Endothelial cell of umbilical vein (primary cell): ENCODE results near the gene CEACAM7. TPM values are rescaled to one million over a fixed set of nuclear protein-coding genes. Genes with fewer than 3 reads are reported as not detected.

Source experiments
- BruUV-seq: library from RNA; stranded (reverse); fragments of 400-500 nt; replicated peaks from 2 replicates; lab custom pipeline; 2021; lab: Mats Ljungman, UMichigan
- CTCF ChIA-PET: fragments of 300-600, 350-600 bp; sonication (Branson Sonifier 250); formaldehyde crosslinking; loops from one replicate; lab custom pipeline; 2021; ENCODE audit warnings: antibody characterized with exemption, inconsistent platforms; lab: Charles Lee
- POLR2A ChIA-PET: fragments of 300-600, 350-600 bp; sonication (Branson Sonifier 250); formaldehyde crosslinking; loops from one replicate; lab custom pipeline; 2021; ENCODE audit warnings: antibody characterized with exemption, inconsistent platforms; lab: Charles Lee
- DNase-seq: peaks from one replicate; pipeline ENCODE4 v3.0.0-alpha.2; 2011; ENCODE audit warnings: low read depth, low spot score
- FAIRE-seq: peaks from 2 replicates; lab custom pipeline; 2011; peaks lifted over from hg19 to GRCh38; lab: Jason Lieb, UNC
- H2AFZ ChIP-seq: 2 replicates; pipeline ENCODE4 v1.6.0; 2012; ENCODE audit warnings: low read depth, low read length, control low read depth, inconsistent platforms
- H3K27ac ChIP-seq: 2 replicates; pipeline ENCODE4 v1.5.1; 2011; ENCODE audit warnings: low read depth, mild to moderate bottlenecking, control low read depth, low read length, moderate library complexity; ENCODE audit not compliant: insufficient read depth
- H3K27me3 ChIP-seq, 2 experiments: 2 replicates each; pipeline versions ENCODE4 v1.6.0 to v1.6.1; 2011; ENCODE audit warnings: low read length in 2 of 2, mixed read lengths in 1 of 2; ENCODE audit not compliant: control insufficient read depth in 2 of 2, insufficient read depth in 2 of 2
- H3K36me3 ChIP-seq, 2 experiments: 2 replicates in 1 of 2; 3 replicates in 1 of 2; pipeline ENCODE4 v1.5.1; 2011; ENCODE audit warnings: low read length in 2 of 2, mild to moderate bottlenecking in 1 of 2, moderate library complexity in 1 of 2; ENCODE audit not compliant: control insufficient read depth in 2 of 2, insufficient read depth in 2 of 2; ENCODE audit errors: extremely low read depth in 1 of 2
- H3K4me1 ChIP-seq: 3 replicates; pipeline ENCODE4 v1.5.1; 2011; ENCODE audit warnings: mild to moderate bottlenecking, low read length; ENCODE audit not compliant: control insufficient read depth, insufficient read depth; ENCODE audit errors: extremely low read depth
- H3K4me2 ChIP-seq: 2 replicates; pipeline ENCODE4 v1.6.1; 2011; ENCODE audit warnings: low read length, control low read depth, mixed read lengths; ENCODE audit not compliant: insufficient read depth
- H3K4me3 ChIP-seq, 3 experiments: fragments of 200-600 bp in 1 of 3; sonication (generic), shearing (Covaris generic) in 1 of 3; replicated peaks in 1 of 3; 2 replicates each; pipeline ENCODE4 v1.5.1; 2011 to 2016; ENCODE audit warnings: control low read depth in 3 of 3, low read length in 3 of 3, mild to moderate bottlenecking in 2 of 3, inconsistent platforms in 1 of 3, low read depth in 1 of 3, moderate library complexity in 1 of 3; ENCODE audit not compliant: insufficient read depth in 1 of 3
- H3K79me2 ChIP-seq: 2 replicates; pipeline ENCODE4 v1.6.0; 2012; ENCODE audit warnings: low read length, inconsistent platforms; ENCODE audit not compliant: control insufficient read depth, insufficient read depth
- H3K9ac ChIP-seq: replicated peaks from 2 replicates; pipeline ENCODE3; 2011; ENCODE audit warnings: low read length, control low read depth; ENCODE audit not compliant: insufficient read depth; ENCODE audit errors: extremely low read depth
- H3K9me1 ChIP-seq: replicated peaks from 3 replicates; pipeline ENCODE4 v1.6.0; 2011; ENCODE audit warnings: mild to moderate bottlenecking, low read length; ENCODE audit not compliant: control insufficient read depth, insufficient read depth; ENCODE audit errors: extremely low read depth
- H3K9me3 ChIP-seq: replicated peaks from 2 replicates; pipeline ENCODE4 v1.5.1; 2012; ENCODE audit warnings: low read length, inconsistent platforms; ENCODE audit not compliant: control insufficient read depth, insufficient read depth
- H4K20me1 ChIP-seq: replicated peaks from 2 replicates; pipeline ENCODE3; 2011; ENCODE audit warnings: mild to moderate bottlenecking, low read length; ENCODE audit not compliant: control insufficient read depth, insufficient read depth; ENCODE audit errors: extremely low read depth
- CTCF ChIP-seq, 2 donors: IDR thresholded peaks; 1 replicate in 1 of 2; 2 replicates in 1 of 2; pipeline ENCODE4 v1.5.1; 2011; ENCODE audit warnings: low read length in 2 of 2, mild to moderate bottlenecking in 2 of 2, moderate library complexity in 2 of 2, control low read depth in 1 of 2, inconsistent platforms in 1 of 2, low read depth in 1 of 2; ENCODE audit not compliant: insufficient read depth in 1 of 2; ENCODE audit errors: extremely low read depth in 1 of 2
- EZH2 ChIP-seq: IDR thresholded peaks from 2 replicates; pipeline ENCODE4 v1.6.1; 2012; ENCODE audit warnings: borderline replicate concordance, low read depth, mild to moderate bottlenecking, moderate library complexity, low read length, inconsistent platforms; ENCODE audit not compliant: severe bottlenecking
- FOS ChIP-seq: IDR thresholded peaks from 2 replicates; pipeline ENCODE4 v1.6.1; 2011; ENCODE audit warnings: mild to moderate bottlenecking, low read length, moderate library complexity, borderline replicate concordance; ENCODE audit not compliant: insufficient read depth
- GATA2 ChIP-seq: IDR thresholded peaks from 2 replicates; pipeline ENCODE4 v1.7.0; 2011; ENCODE audit warnings: low read depth, mild to moderate bottlenecking, moderate library complexity, mixed read lengths, low read length; ENCODE audit not compliant: insufficient read length, insufficient read depth
- JUN ChIP-seq: IDR thresholded peaks from 2 replicates; pipeline ENCODE4 v1.6.1; 2011; ENCODE audit warnings: borderline replicate concordance, low read depth; ENCODE audit not compliant: insufficient read length, insufficient read depth
- MAX ChIP-seq: IDR thresholded peaks from 2 replicates; pipeline ENCODE4 v1.6.1; 2011; ENCODE audit not compliant: insufficient read depth, insufficient read length
- MYC ChIP-seq: IDR thresholded peaks from one replicate; pipeline ENCODE4 v1.6.1; 2011; ENCODE audit warnings: mild to moderate bottlenecking, low read depth, low read length
- POLR2A ChIP-seq: IDR thresholded peaks from 2 replicates; pipeline ENCODE4 v1.6.1; 2012; ENCODE audit warnings: low read depth, mild to moderate bottlenecking, control low read depth, low read length
- POLR2AphosphoS5 ChIP-seq: IDR thresholded peaks from 2 replicates; pipeline ENCODE4 v1.6.1; 2012; ENCODE audit warnings: low read depth, mild to moderate bottlenecking, control low read depth, low read length, moderate library complexity; ENCODE audit not compliant: insufficient read depth
- dilution Hi-C: fragments of 300-500 bp; cut with MboI; formaldehyde crosslinking; loops from one replicate; pipeline ENCODE4 v1.15.0; 2019; ENCODE audit warnings: low sequenced_read_pairs; ENCODE audit not compliant: extremely low pct_ligation_motif_present
- intact Hi-C: fragments of 100-400 bp; cut with micrococcal nuclease; formaldehyde crosslinking; loops from one replicate; pipeline ENCODE4 v1.10.0; 2022
- polyA plus RNA-seq, 4 experiments: library from polyadenylated mRNA; depleted of rRNA in 3 of 4; stranded (reverse) in 3 of 4; unstranded in 1 of 4; fragments of >200 nt; gene quantifications; 2 replicates each; pipeline versions ENCODE4 v1.2.1 to v1.2.3, GENCODE V29; 2011 to 2012; ENCODE audit warnings: missing spikeins in 1 of 4
- total RNA-seq: library from RNA; stranded (reverse); gene quantifications from 2 replicates; pipeline ENCODE4 v1.2.3, GENCODE V29; 2021

Gene CEACAM7
- total and polyA plus RNA-seq, 2 donors (not counting 3 experiments of a cell fraction or from before 2014, with no cell fraction given), result 0.03 TPM; not detected in 1

DNA sequence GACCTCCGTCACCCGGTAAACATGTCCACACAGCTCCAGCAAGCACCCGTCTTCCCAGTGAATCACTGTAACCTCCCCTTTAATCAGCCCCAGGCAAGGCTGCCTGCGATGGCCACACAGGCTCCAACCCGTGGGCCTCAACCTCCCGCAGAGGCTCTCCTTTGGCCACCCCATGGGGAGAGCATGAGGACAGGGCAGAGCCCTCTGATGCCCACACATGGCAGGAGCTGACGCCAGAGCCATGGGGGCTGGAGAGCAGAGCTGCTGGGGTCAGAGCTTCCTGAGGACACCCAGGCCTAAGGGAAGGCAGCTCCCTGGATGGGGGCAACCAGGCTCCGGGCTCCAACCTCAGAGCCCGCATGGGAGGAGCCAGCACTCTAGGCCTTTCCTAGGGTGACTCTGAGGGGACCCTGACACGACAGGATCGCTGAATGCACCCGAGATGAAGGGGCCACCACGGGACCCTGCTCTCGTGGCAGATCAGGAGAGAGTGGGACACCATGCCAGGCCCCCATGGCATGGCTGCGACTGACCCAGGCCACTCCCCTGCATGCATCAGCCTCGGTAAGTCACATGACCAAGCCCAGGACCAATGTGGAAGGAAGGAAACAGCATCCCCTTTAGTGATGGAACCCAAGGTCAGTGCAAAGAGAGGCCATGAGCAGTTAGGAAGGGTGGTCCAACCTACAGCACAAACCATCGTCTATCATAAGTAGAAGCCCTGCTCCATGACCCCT, 11.3 kb upstream of the CEACAM7 start:
- Histone ChIP-seq H3K4me2 (no peak overlapping the region), H3K4me1 (no peaks in the 10 kb centered on the region), H3K9me1 (no peaks in the 10 kb centered on the region), H3K9ac (no peak overlapping the region), H3K27ac (no peak overlapping the region), H3K4me3 (no peak overlapping the region), H3K9me3 (no peaks in the 10 kb centered on the region), H3K79me2 (no peaks in the 10 kb centered on the region), H4K20me1 (no peaks in the 10 kb centered on the region), H3K27me3 (no peaks in the 10 kb centered on the region), H2AFZ (no peak overlapping the region), H3K36me3 (no peaks in the 10 kb centered on the region)
- ChIA-PET CTCF (interaction anchor here (1.3 kb wide), 1 partner anchor 7 kb away, joined by 5 read pairs; no protein-coding TSS in a partner anchor), POLR2A (no interaction called here)
- no peak for TF ChIP-seq JUN
- BruUV-seq, result no TSS peak
- intact Hi-C loops (no loop called here), dilution Hi-C loops (no loop called here)
- FAIRE-seq, result no peak
- no peak for DNase-seq

GRCh38 chr19:41698746-41699230, 10.7 kb upstream of the CEACAM7 start:
- intact Hi-C loops (no loop called here), dilution Hi-C loops (no loop called here)
- Histone ChIP-seq H3K27ac (no peak overlapping the region), H2AFZ (no peak overlapping the region), H3K4me1 (no peaks in the 10 kb centered on the region), H3K9me1 (no peaks in the 10 kb centered on the region), H3K4me3 (no peak overlapping the region), H3K4me2 (no peak overlapping the region), H4K20me1 (no peaks in the 10 kb centered on the region), H3K9ac (no peak overlapping the region), H3K36me3 (no peaks in the 10 kb centered on the region), H3K79me2 (no peaks in the 10 kb centered on the region), H3K27me3 (no peaks in the 10 kb centered on the region), H3K9me3 (no peaks in the 10 kb centered on the region)
- TF ChIP-seq MYC, result no peak
- no peak for TF ChIP-seq POLR2AphosphoS5
- TF ChIP-seq FOS, result no peak
- no peak for TF ChIP-seq MAX
- TF ChIP-seq JUN, result no peak
- TF ChIP-seq GATA2, result no peak
- no peak for TF ChIP-seq CTCF (IDR thresholded peaks at IDR 0.05; ENCODE audit: extremely low read depth in 1 of 2, insufficient read depth in 1 of 2, low read depth in 1 of 2, low read length in 2 of 2)
- TF ChIP-seq POLR2A, result no peak
- TF ChIP-seq EZH2, result no peak
- no TSS peak for BruUV-seq
- ChIA-PET POLR2A (no interaction called here), CTCF (interaction anchor here (1.3 kb wide), 1 partner anchor 8 kb away, joined by 5 read pairs; no protein-coding TSS in a partner anchor)
- no peak for FAIRE-seq
- no peak for DNase-seq
